ENCODE data around the gene VIL1.

- TF ChIP-seq, protein P1, sequence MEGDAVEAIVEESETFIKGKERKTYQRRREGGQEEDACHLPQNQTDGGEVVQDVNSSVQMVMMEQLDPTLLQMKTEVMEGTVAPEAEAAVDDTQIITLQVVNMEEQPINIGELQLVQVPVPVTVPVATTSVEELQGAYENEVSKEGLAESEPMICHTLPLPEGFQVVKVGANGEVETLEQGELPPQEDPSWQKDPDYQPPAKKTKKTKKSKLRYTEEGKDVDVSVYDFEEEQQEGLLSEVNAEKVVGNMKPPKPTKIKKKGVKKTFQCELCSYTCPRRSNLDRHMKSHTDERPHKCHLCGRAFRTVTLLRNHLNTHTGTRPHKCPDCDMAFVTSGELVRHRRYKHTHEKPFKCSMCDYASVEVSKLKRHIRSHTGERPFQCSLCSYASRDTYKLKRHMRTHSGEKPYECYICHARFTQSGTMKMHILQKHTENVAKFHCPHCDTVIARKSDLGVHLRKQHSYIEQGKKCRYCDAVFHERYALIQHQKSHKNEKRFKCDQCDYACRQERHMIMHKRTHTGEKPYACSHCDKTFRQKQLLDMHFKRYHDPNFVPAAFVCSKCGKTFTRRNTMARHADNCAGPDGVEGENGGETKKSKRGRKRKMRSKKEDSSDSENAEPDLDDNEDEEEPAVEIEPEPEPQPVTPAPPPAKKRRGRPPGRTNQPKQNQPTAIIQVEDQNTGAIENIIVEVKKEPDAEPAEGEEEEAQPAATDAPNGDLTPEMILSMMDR (conservative IDR thresholded peaks at IDR 0.05 in 1 of 2, IDR thresholded peaks at IDR 0.05 in 1 of 2; ENCODE audit: low read depth in 1 of 2, low read length in 2 of 2), result no peak
- no peak for TF ChIP-seq EZH2 (IDR thresholded peaks at IDR 0.05; ENCODE audit: low read length, missing control alignments)
Measured at GRCh38 chr2:218476676-218477075, 57.8 kb downstream of the VIL1 start.
